SK-N-SH (cell line): ENCODE results near the gene RFT1.

ENCODE experiments used
- GABPA ChIP-seq: IDR thresholded peaks from 2 replicates; pipeline ENCODE4 v1.4.0; 2012; ENCODE audit warnings: low read depth, mild to moderate bottlenecking
- NRF1 ChIP-seq: IDR thresholded peaks from 2 replicates; pipeline ENCODE4 v1.6.1; 2012; ENCODE audit warnings: low read depth, mild to moderate bottlenecking, low read length
- SIN3A ChIP-seq: IDR thresholded peaks from 2 replicates; pipeline ENCODE4 v1.6.1; 2012; ENCODE audit warnings: low read depth, mild to moderate bottlenecking, low read length, moderate library complexity, borderline replicate concordance
- TF ChIP-seq, protein P1 (sequence below): IDR thresholded peaks from 2 replicates; pipeline ENCODE4 v1.6.1; 2012; ENCODE audit warnings: mild to moderate bottlenecking, low read depth, low read length, moderate library complexity
- TF ChIP-seq, protein P2 (sequence below): fragments of 200-600 bp; sonication (generic); IDR thresholded peaks from 2 replicates; pipeline ENCODE4 v1.6.1; 2017; ENCODE audit warnings: antibody characterized with exemption, mild to moderate bottlenecking, moderate library complexity
- TF ChIP-seq, protein P3 (sequence below): fragments of 150-350 bp; IDR thresholded peaks from 2 replicates; pipeline ENCODE4 v1.6.1; 2017; ENCODE audit warnings: antibody characterized with exemption, low read length, low read depth, borderline replicate concordance

DNA sequence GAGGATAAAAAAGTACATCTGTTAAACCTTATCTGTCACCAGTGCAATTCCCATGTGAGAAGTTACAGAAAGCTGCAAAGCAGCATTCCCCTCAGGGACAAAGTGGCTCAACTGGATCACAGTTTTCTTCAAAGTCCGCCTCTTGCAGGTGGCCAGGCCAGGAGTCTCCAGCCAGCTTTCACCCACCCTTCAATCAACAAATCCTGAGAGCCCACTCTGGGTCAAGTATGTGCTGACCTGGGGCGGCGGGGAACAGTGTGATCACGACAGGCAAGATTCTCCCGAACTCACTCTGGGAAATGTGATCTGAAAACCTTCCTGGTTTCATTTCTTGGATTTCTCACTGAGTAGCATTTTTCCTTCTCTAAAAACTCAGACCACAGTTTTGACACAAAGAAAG lies 39.2 kb downstream of the RFT1 start:
- TF ChIP-seq GABPA (no peak), SIN3A (no peak), NRF1 (no peak)
- TF ChIP-seq, protein P1, sequence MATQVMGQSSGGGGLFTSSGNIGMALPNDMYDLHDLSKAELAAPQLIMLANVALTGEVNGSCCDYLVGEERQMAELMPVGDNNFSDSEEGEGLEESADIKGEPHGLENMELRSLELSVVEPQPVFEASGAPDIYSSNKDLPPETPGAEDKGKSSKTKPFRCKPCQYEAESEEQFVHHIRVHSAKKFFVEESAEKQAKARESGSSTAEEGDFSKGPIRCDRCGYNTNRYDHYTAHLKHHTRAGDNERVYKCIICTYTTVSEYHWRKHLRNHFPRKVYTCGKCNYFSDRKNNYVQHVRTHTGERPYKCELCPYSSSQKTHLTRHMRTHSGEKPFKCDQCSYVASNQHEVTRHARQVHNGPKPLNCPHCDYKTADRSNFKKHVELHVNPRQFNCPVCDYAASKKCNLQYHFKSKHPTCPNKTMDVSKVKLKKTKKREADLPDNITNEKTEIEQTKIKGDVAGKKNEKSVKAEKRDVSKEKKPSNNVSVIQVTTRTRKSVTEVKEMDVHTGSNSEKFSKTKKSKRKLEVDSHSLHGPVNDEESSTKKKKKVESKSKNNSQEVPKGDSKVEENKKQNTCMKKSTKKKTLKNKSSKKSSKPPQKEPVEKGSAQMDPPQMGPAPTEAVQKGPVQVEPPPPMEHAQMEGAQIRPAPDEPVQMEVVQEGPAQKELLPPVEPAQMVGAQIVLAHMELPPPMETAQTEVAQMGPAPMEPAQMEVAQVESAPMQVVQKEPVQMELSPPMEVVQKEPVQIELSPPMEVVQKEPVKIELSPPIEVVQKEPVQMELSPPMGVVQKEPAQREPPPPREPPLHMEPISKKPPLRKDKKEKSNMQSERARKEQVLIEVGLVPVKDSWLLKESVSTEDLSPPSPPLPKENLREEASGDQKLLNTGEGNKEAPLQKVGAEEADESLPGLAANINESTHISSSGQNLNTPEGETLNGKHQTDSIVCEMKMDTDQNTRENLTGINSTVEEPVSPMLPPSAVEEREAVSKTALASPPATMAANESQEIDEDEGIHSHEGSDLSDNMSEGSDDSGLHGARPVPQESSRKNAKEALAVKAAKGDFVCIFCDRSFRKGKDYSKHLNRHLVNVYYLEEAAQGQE: no peak
- TF ChIP-seq, protein P2, sequence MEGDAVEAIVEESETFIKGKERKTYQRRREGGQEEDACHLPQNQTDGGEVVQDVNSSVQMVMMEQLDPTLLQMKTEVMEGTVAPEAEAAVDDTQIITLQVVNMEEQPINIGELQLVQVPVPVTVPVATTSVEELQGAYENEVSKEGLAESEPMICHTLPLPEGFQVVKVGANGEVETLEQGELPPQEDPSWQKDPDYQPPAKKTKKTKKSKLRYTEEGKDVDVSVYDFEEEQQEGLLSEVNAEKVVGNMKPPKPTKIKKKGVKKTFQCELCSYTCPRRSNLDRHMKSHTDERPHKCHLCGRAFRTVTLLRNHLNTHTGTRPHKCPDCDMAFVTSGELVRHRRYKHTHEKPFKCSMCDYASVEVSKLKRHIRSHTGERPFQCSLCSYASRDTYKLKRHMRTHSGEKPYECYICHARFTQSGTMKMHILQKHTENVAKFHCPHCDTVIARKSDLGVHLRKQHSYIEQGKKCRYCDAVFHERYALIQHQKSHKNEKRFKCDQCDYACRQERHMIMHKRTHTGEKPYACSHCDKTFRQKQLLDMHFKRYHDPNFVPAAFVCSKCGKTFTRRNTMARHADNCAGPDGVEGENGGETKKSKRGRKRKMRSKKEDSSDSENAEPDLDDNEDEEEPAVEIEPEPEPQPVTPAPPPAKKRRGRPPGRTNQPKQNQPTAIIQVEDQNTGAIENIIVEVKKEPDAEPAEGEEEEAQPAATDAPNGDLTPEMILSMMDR: no peak
- TF ChIP-seq, protein P3, sequence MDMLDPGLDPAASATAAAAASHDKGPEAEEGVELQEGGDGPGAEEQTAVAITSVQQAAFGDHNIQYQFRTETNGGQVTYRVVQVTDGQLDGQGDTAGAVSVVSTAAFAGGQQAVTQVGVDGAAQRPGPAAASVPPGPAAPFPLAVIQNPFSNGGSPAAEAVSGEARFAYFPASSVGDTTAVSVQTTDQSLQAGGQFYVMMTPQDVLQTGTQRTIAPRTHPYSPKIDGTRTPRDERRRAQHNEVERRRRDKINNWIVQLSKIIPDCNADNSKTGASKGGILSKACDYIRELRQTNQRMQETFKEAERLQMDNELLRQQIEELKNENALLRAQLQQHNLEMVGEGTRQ: no peak
